ENCODE data around the gene TNFRSF12A.

The TNFRSF12A gene

DNA sequence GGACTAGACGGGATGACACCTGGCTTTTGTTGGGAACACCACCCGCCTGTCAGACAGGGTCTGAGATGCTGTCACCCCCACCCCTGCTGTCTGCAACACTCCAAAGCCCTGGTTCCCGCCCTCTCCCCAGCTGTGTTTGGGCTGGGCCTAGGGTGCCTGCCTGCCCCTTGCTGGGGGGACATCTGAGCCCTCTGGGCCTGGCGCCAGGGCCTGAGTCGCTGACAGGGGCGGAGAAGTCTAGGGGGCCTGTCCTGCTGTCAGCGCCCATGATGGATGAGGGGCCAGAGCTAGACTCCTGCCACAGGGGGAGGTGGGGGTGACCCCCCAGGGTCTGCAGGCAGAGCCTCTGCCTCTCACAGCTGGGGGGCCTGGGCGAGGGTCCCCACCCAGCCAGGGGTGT, 32.3 kb upstream of the TNFRSF12A start:
- Histone ChIP-seq H3K27ac (ENCODE audit: low read depth, low read length) (no peak overlapping the region), H3K36me3 (ENCODE audit: insufficient read depth, low read length) (no peaks in the 10 kb centered on the region), H3K9ac (ENCODE audit: low read length) (no peak overlapping the region), H3K4me3 (ENCODE audit: low read depth in 1 of 2, low read length in 2 of 2) (no peak overlapping the region), H3K4me1 (ENCODE audit: insufficient read depth, low read length) (no peaks in the 10 kb centered on the region), H3K9me3 (ENCODE audit: low read length) (no peaks in the 10 kb centered on the region), H3K27me3 (ENCODE audit: control insufficient read depth in 1 of 2, insufficient read depth in 2 of 2, low read length in 2 of 2) (peaks cover 0 to 15% of the 10 kb centered on the region in 2 donors)

DNA sequence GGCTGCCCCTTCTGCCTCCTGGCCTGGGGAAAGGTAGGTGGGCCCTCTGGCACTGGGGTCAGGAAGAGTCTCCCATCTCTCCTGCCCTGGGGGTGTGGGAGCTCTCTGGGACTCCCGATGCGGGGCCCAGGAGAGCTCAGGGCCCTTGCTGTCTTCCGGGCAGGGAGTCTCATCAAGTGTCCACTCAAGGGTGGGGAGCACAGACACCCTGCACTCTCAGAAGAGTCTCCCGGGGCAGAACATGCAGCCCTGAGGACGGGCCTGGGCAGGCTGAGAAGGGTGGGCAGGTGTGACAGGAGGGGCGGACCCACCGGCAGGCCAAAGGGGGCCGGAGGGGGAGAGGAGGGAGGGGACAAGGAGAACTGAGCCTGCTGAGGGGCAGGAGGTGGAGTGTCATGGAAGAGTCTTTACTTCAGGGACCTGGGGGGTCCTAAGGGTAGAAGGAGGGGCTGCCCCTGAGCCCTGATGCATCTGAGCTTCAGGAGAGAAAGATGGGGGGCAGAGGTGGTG, 31.5 kb upstream of the TNFRSF12A start:
- Histone ChIP-seq H3K9ac (ENCODE audit: low read length) (no peak overlapping the region), H3K27ac (ENCODE audit: low read depth, low read length) (no peak overlapping the region), H3K27me3 (ENCODE audit: control insufficient read depth in 1 of 2, insufficient read depth in 2 of 2, low read length in 2 of 2) (peaks cover 0 to 15% of the 10 kb centered on the region in 2 donors), H3K9me3 (ENCODE audit: low read length) (no peaks in the 10 kb centered on the region), H3K4me1 (ENCODE audit: insufficient read depth, low read length) (no peaks in the 10 kb centered on the region), H3K36me3 (ENCODE audit: insufficient read depth, low read length) (no peaks in the 10 kb centered on the region), H3K4me3 (ENCODE audit: low read depth in 1 of 2, low read length in 2 of 2) (no peak overlapping the region)

DNA sequence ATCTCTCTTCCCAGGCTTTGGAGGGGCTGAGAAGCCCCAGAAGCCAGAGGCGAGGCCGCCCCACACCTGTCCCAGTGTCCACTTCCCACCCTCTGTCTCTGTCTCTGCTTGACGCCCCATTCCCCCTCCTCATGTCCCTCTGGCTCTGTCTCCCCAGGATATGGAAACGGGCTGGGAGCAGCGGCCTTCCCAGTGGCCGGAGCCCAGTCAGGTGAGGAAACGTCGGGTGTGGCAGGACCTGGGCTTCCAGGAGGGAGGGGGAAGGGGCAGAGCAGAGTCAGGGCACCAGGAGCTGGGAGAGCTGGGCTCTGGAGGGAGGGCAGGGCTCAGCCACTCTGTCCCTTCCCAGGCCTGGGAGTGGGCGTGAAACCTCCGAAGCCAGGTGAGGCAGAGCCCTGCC, 29.3 kb upstream of the TNFRSF12A start:
- Histone ChIP-seq H3K4me1 (ENCODE audit: insufficient read depth, low read length) (no peaks in the 10 kb centered on the region), H3K9me3 (ENCODE audit: low read length) (no peaks in the 10 kb centered on the region), H3K36me3 (ENCODE audit: insufficient read depth, low read length) (no peaks in the 10 kb centered on the region), H3K27ac (ENCODE audit: low read depth, low read length) (no peak overlapping the region), H3K9ac (ENCODE audit: low read length) (no peak overlapping the region), H3K27me3 (ENCODE audit: control insufficient read depth in 1 of 2, insufficient read depth in 2 of 2, low read length in 2 of 2) (peaks cover 0 to 15% of the 10 kb centered on the region in 2 donors), H3K4me3 (ENCODE audit: low read depth in 1 of 2, low read length in 2 of 2) (no peak overlapping the region)

DNA sequence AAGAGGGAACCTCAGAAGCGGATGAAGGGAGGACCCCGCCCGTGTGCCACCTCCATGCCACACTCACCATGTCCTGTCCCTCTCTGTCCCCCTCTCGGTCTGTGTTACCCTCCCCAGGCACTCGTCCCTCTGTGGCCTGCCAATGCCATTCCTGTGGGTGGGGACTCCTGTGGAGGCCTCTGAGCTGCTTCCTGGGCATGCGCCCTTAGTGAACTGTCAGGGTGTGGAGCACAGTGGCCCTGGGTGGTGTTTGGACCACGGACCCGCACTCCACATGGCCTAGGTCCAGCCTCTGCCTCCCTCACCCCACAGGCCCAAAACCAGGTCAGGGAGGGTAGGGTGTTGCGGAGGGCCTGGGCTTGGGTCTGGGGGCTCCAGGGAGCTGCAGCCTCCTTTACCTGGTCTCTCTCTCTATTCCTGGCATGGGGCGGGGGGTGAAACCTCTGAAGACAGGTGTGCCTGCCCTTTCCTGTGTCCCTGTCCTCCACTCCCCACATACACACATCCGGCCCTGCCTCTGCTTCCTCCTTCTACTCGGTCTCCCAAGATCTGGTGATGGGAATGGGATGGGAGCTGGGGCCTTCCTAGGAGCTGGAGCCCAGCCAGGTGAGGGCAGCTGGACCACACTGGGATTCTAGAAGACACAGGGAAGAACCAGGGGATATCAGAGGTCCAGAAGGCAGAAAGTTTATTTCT, 28.5 kb upstream of the TNFRSF12A start:
- Histone ChIP-seq H3K9ac (ENCODE audit: low read length) (no peak overlapping the region), H3K9me3 (ENCODE audit: low read length) (no peaks in the 10 kb centered on the region), H3K4me3 (ENCODE audit: low read depth in 1 of 2, low read length in 2 of 2) (no peak overlapping the region), H3K36me3 (ENCODE audit: insufficient read depth, low read length) (no peaks in the 10 kb centered on the region), H3K27me3 (ENCODE audit: control insufficient read depth in 1 of 2, insufficient read depth in 2 of 2, low read length in 2 of 2) (peaks cover 0 to 21% of the 10 kb centered on the region in 2 donors), H3K4me1 (ENCODE audit: insufficient read depth, low read length) (no peaks in the 10 kb centered on the region), H3K27ac (ENCODE audit: low read depth, low read length) (no peak overlapping the region)

DNA sequence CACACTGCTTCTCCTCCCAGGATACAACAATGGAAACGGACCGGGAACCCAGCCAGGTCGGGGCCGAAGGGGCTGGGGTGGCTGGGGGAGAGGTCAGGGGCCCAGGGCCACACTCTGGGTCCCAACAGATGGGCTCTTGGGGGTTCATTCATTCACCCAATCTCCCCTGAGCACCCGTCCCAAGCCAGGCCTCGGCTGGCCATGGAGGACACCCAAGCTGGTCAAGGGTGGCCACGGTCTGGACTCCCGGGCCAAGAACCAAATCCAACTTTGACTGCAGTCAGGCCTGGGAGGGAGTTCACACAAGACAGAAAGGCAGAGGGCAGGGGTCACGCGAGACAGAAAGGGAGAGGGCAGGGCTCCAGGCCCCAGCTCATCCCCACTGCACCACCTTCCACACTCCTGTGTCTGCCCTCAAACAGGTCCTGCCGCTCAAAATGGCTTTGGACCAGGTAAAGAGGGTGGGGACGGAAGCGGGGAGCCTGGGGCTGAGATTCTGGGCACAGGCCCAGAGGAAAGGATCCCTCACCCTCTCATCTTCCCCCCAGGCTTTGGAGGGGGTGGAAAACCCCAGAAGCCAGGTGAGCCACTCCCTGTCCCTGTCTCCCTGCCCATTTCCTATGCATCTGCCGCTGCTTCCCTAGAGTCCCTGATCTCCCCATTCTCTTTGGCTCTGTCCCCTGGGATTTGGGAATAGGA, 27.6 kb upstream of the TNFRSF12A start:
- Histone ChIP-seq H3K9me3 (ENCODE audit: low read length) (no peaks in the 10 kb centered on the region), H3K4me1 (ENCODE audit: insufficient read depth, low read length) (no peaks in the 10 kb centered on the region), H3K9ac (ENCODE audit: low read length) (no peak overlapping the region), H3K27me3 (ENCODE audit: control insufficient read depth in 1 of 2, insufficient read depth in 2 of 2, low read length in 2 of 2) (peaks cover 0 to 28% of the 10 kb centered on the region in 2 donors), H3K36me3 (ENCODE audit: insufficient read depth, low read length) (no peaks in the 10 kb centered on the region), H3K27ac (ENCODE audit: low read depth, low read length) (no peak overlapping the region), H3K4me3 (ENCODE audit: low read depth in 1 of 2, low read length in 2 of 2) (no peak overlapping the region)

DNA sequence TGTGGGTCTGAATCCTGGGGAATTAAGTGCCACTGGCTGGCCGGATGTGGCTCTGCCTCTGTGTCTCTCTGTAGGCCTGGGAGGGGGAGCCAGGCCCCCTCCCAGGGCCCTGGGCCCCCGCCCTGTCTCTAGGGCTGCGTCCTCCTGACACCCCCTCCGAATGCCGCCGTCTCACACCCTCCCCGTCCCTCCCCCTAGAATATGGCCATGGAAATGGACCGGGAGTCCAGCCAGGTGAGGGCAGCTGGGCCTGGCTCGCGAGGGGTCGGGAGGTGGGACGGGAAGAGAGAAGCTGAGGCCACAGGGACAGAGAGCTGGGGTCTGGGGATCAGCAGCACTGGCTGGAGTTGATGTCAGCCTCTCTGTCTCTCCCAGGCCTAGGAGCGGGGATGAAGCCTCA, 23.9 kb upstream of the TNFRSF12A start:
- no peaks in the 10 kb centered on the region for H3K36me3 ChIP-seq (ENCODE audit: insufficient read depth, low read length)
- H3K4me3 ChIP-seq (ENCODE audit: low read depth in 1 of 2, low read length in 2 of 2): no peak overlapping the region
- H3K9me3 ChIP-seq (ENCODE audit: low read length): no peaks in the 10 kb centered on the region
- no peaks in the 10 kb centered on the region for H3K4me1 ChIP-seq (ENCODE audit: insufficient read depth, low read length)
- H3K27ac ChIP-seq (ENCODE audit: low read depth, low read length): no peak overlapping the region
- no peak overlapping the region for H3K9ac ChIP-seq (ENCODE audit: low read length)
- peaks cover 0 to 32% of the 10 kb centered on the region in 2 donors for H3K27me3 ChIP-seq (ENCODE audit: control insufficient read depth in 1 of 2, insufficient read depth in 2 of 2, low read length in 2 of 2)

DNA sequence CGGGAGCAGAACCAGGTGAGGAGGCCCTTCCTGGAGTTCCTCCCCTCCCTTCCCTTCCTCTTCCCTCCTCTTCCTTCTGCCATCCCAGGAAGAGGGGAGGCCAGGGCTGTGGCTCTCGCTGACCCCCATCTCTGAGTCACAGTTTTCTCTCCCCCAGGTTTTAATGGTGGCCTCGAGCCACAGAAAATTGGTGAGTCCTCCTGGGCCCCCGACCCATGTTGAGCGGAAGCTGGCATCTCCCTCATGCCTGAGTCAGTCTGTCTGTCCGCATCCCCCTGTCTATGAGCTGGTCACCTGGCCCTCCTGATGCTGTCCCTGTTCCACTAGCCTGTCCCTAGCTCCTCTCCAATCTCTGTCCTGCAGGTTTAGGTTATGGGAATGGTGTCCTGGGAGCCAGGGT, 20.2 kb upstream of the TNFRSF12A start:
- H3K4me3 ChIP-seq (ENCODE audit: low read depth in 1 of 2, low read length in 2 of 2): no peak overlapping the region
- no peak overlapping the region for H3K9ac ChIP-seq (ENCODE audit: low read length)
- H3K4me1 ChIP-seq (ENCODE audit: insufficient read depth, low read length): no peaks in the 10 kb centered on the region
- no peaks in the 10 kb centered on the region for H3K36me3 ChIP-seq (ENCODE audit: insufficient read depth, low read length)
- H3K27me3 ChIP-seq (ENCODE audit: control insufficient read depth in 1 of 2, insufficient read depth in 2 of 2, low read length in 2 of 2): peaks cover 2 to 45% of the 10 kb centered on the region in 2 donors
- H3K27ac ChIP-seq (ENCODE audit: low read depth, low read length): no peak overlapping the region
- H3K9me3 ChIP-seq (ENCODE audit: low read length): no peaks in the 10 kb centered on the region

DNA sequence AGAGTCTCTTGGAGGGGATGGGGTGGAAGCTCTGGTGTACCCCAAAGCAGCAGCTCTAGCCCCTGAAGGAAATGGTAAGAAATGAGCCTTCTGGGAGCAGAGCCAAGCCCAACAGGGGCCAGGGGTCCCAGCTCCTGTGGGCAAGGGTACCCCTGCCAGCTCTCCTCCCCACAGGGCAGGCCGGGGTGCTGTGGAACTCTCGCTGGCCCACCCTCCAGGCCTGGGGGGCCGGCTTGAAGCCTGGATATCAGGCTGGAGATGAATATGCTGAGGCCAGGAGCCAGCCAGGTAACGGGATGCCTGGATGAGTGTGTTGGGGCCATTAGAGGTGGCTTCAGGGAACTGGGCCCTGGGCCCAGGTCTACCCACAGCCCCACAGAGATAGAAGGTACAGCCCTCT, 19.6 kb upstream of the TNFRSF12A start:
- Histone ChIP-seq H3K9me3 (ENCODE audit: low read length) (no peaks in the 10 kb centered on the region), H3K4me3 (ENCODE audit: low read depth in 1 of 2, low read length in 2 of 2) (no peak overlapping the region), H3K9ac (ENCODE audit: low read length) (no peak overlapping the region), H3K27me3 (ENCODE audit: control insufficient read depth in 1 of 2, insufficient read depth in 2 of 2, low read length in 2 of 2) (peaks cover 6 to 48% of the 10 kb centered on the region in 2 donors), H3K27ac (ENCODE audit: low read depth, low read length) (no peak overlapping the region), H3K4me1 (ENCODE audit: insufficient read depth, low read length) (no peaks in the 10 kb centered on the region), H3K36me3 (ENCODE audit: insufficient read depth, low read length) (no peaks in the 10 kb centered on the region)

DNA sequence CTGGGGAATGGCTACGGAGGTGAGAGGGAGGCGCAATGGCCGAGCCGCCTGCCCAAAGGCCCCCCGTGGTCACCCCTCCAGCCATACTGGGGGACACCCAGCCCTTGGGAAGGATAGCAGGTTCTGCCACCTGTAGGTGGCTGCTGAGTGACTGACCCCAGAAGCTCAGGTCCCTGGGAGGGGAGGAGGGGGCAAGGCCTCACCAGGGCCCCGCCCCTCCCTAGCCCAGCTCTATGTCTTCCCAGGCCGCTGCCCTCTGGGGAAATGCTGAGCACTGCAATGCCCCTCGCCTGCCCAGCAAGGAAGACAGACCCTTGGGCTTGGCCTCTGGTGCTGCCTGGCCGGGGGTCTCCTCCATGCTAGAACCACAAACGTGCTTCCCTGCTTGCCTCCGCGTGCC, 18.9 kb upstream of the TNFRSF12A start:
- Histone ChIP-seq H3K36me3 (ENCODE audit: insufficient read depth, low read length) (no peaks in the 10 kb centered on the region), H3K4me3 (ENCODE audit: low read depth in 1 of 2, low read length in 2 of 2) (no peak overlapping the region), H3K27me3 (ENCODE audit: control insufficient read depth in 1 of 2, insufficient read depth in 2 of 2, low read length in 2 of 2) (peaks cover 6 to 53% of the 10 kb centered on the region in 2 donors), H3K9ac (ENCODE audit: low read length) (no peak overlapping the region), H3K4me1 (ENCODE audit: insufficient read depth, low read length) (no peaks in the 10 kb centered on the region), H3K9me3 (ENCODE audit: low read length) (no peaks in the 10 kb centered on the region), H3K27ac (ENCODE audit: low read depth, low read length) (no peak overlapping the region)

DNA sequence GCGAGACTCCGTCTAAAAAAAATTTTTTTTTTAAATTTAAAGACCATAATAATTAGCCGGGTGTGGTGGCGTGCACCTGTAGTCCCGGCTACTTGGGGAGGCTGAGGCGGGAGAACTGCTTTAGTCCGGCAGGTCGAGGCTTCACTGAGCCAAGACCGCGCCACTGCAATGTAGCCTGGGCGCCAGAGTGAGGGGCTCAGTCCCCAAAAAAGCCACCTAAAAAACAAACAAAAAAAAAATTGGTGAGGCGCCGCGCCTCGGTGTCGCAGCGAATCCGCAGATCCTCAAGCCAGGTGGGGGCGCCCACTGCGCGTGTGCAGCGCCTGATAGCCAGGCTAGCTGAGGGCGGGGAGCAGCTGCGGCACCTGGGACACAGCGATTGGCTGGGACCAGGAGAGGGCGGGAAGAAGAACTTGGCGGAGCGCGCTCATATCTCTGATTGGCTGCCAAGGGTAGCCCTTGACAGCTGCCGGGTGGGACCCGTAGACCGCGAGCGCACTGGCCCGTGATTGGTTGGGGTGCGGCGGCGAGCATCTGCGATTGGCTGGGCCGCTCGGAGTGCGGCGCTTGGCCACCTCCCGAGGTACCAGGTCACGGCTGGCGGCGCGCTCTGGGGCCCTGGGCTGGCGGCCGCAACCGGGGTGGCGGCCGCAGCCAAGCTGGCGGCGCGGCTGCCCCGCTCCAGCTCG, 16.4 kb upstream of the TNFRSF12A start:
- Histone ChIP-seq H3K27me3 (ENCODE audit: control insufficient read depth in 1 of 2, insufficient read depth in 2 of 2, low read length in 2 of 2) (peaks cover 18 to 62% of the 10 kb centered on the region in 2 donors), H3K9ac (ENCODE audit: low read length) (no peak overlapping the region), H3K4me3 (ENCODE audit: low read depth in 1 of 2, low read length in 2 of 2) (no peak overlapping the region), H3K27ac (ENCODE audit: low read depth, low read length) (no peak overlapping the region), H3K36me3 (ENCODE audit: insufficient read depth, low read length) (no peaks in the 10 kb centered on the region), H3K4me1 (ENCODE audit: insufficient read depth, low read length) (no peaks in the 10 kb centered on the region), H3K9me3 (ENCODE audit: low read length) (no peaks in the 10 kb centered on the region)

DNA sequence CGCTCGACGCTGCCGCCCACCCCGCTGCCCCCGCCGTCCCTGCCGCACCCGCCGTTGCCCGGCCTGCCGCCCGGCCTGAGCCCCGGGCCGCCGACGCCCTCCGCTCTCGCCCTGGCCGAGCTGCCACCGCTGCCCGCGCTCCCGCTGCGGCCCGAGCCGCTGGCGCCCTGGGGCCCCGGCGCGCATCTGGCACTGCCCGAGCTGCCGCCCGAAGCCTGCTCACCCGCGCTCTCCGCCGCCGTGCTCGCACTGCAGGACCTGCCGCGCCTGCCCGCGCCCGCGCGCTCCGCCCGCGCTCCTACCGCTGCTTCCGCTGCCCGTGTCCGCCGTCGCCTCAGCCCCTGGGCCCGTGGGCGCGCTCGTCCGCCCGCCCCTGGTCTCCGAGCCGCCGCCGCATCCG, 15.8 kb upstream of the TNFRSF12A start:
- Histone ChIP-seq H3K27me3 (ENCODE audit: control insufficient read depth in 1 of 2, insufficient read depth in 2 of 2, low read length in 2 of 2) (peaks cover 19 to 63% of the 10 kb centered on the region in 2 donors), H3K4me3 (ENCODE audit: low read depth in 1 of 2, low read length in 2 of 2) (no peak overlapping the region), H3K27ac (ENCODE audit: low read depth, low read length) (no peak overlapping the region), H3K4me1 (ENCODE audit: insufficient read depth, low read length) (no peaks in the 10 kb centered on the region), H3K9ac (ENCODE audit: low read length) (no peak overlapping the region), H3K9me3 (ENCODE audit: low read length) (no peaks in the 10 kb centered on the region), H3K36me3 (ENCODE audit: insufficient read depth, low read length) (no peaks in the 10 kb centered on the region)
